Natural killer cell treated with Interleukin-12 subunit alpha and Interleukin-12 subunit beta and Interleukin-15 and Interleukin-18, amount 100 ng/mL, for 72 hours (primary cell): ENCODE results near the gene NRCAM. TPM values are rescaled to one million over a fixed set of nuclear protein-coding genes. Genes with fewer than 3 reads are reported as not detected.
"Not testable (repeated sequence)": the region's sequence is repeated elsewhere in the genome, so short reads cannot be mapped to it uniquely, and the experiment has no call there.

Experiments used
- ATAC-seq, 2 donors: fragments of 150-1000 bp; cut with Tn5 transposase in 1 of 2; sonication (Bioruptor Pico), chemical (Tn5 transposase) in 1 of 2; 2 replicates each; pipeline ENCODE4 v1.10.0; 2021
- DNase-seq: peaks from one replicate; pipeline ENCODE4 v3.0.0; 2022; ENCODE audit warnings: low spot score
- H3K27ac Mint-ChIP-seq, 2 donors: 1 replicate in 1 of 2; 2 replicates in 1 of 2; pipeline ENCODE4 v1.8.0; 2022; ENCODE audit warnings: mixed read lengths in 2 of 2, mild to moderate bottlenecking in 1 of 2, moderate library complexity in 1 of 2
- H3K27me3 Mint-ChIP-seq, 2 donors: 1 replicate in 1 of 2; 2 replicates in 1 of 2; pipeline ENCODE4 v1.8.0; 2022; ENCODE audit warnings: mixed read lengths in 2 of 2
- H3K36me3 Mint-ChIP-seq: one replicate; pipeline ENCODE4 v1.8.0; 2022; ENCODE audit warnings: mixed read lengths
- H3K4me1 Mint-ChIP-seq, 2 donors: 1 replicate in 1 of 2; 2 replicates in 1 of 2; pipeline ENCODE4 v1.8.0; 2022; ENCODE audit warnings: low read depth in 2 of 2, mixed read lengths in 2 of 2, mild to moderate bottlenecking in 1 of 2
- H3K4me3 Mint-ChIP-seq: one replicate; pipeline ENCODE4 v1.8.0; 2022; ENCODE audit warnings: mixed read lengths
- H3K9me3 Mint-ChIP-seq: 2 replicates; pipeline ENCODE4 v1.8.0; 2022; ENCODE audit warnings: mixed read lengths
- total RNA-seq, 2 donors: library from RNA; stranded (reverse); gene quantifications; one replicate each; pipeline ENCODE4 v1.2.3, GENCODE V29; 2022

Gene NRCAM
- not detected for total RNA-seq

- H3K4me3 Mint-ChIP-seq, result no peak within 1 kb of the TSS
- H3K9me3 Mint-ChIP-seq, result no peaks in the 10 kb centered on the region
- H3K4me1 Mint-ChIP-seq, result peaks cover 2 to 6% of the 10 kb centered on the region in 2 donors
- H3K36me3 Mint-ChIP-seq, result peaks cover 11% of the 10 kb centered on the region
- ATAC-seq (peak; percentile 29 to 34), DNase-seq (no peak)
- H3K27ac Mint-ChIP-seq, result no peak within 1 kb of the TSS
- H3K27me3 Mint-ChIP-seq, result peaks cover 46 to 81% of the 10 kb centered on the region in 2 donors
Observed at GRCh38 chr7:108455998-108456677, at the start of gene NRCAM. TSS of gene NRCAM (minus strand) at chr7:108456436. CDS start at chr7:108240064, 216,372 bp downstream.

GRCh38 chr7:108504576-108504975, 48.3 kb upstream of the NRCAM start:
- H3K4me1 Mint-ChIP-seq, H3K4me3 Mint-ChIP-seq, H3K27me3 Mint-ChIP-seq, H3K27ac Mint-ChIP-seq, DNase-seq, H3K9me3 Mint-ChIP-seq, H3K36me3 Mint-ChIP-seq, ATAC-seq: not testable (repeated sequence)

GRCh38 chr7:108503112-108504026, 47.1 kb upstream of the NRCAM start:
- H3K27me3 Mint-ChIP-seq, result no peaks in the 10 kb centered on the region
- H3K36me3 Mint-ChIP-seq, result peaks cover 7% of the 10 kb centered on the region
- peak overlapping the region in 1 of 2 donors; percentile 69 for H3K27ac Mint-ChIP-seq
- ATAC-seq, result no peak
- H3K4me3 Mint-ChIP-seq, result no peak overlapping the region
- H3K4me1 Mint-ChIP-seq, result peaks cover 6 to 9% of the 10 kb centered on the region in 2 donors
- H3K9me3 Mint-ChIP-seq, result no peaks in the 10 kb centered on the region
- no peak for DNase-seq

DNA sequence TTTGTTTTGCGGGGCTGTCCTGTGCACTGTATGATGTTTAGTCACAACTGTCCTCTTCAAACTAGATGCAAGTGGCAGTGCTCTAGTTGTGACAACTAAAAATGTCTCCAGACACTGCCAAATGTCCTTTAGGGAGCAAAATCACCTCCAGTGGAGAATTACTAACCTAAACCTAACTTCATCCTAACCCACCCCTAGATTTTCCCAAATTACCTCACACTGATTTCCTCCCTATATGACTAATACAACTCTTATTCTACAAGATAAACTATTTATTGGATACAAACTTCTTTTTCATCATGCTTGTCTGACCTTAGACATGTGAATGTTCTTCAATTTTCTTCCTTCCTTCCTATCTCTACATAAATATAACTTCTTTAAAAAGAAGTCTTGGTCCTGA, 43.3 kb upstream of the NRCAM start:
- no peaks in the 10 kb centered on the region for H3K9me3 Mint-ChIP-seq
- H3K4me1 Mint-ChIP-seq, result peaks cover 6 to 9% of the 10 kb centered on the region in 2 donors
- no peak overlapping the region for H3K4me3 Mint-ChIP-seq
- no peak overlapping the region for H3K27ac Mint-ChIP-seq
- DNase-seq (no peak), ATAC-seq (no peak)
- H3K27me3 Mint-ChIP-seq, result no peaks in the 10 kb centered on the region
- H3K36me3 Mint-ChIP-seq, result peaks cover 7% of the 10 kb centered on the region

DNA sequence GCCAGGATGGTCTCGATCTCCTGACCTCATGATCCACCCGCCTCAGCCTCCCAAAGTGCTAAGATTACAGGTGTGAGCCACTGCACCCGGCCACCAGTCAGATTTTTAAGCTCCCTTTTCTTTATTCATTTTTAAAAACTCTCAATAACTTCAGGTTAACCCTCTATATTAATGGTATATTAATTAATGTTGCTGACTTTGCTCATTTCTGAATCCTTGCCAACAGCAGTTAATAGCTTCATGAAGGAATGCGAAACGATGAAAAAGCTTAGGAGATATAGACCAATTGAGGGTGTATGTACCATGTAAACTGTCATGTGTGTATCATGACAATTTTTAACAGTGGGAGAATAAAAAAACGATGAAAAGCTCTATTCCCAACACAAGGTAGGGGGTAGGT, 42.2 kb upstream of the NRCAM start:
- Mint-ChIP-seq H3K27ac (no peak overlapping the region), H3K27me3 (no peaks in the 10 kb centered on the region), H3K4me3 (no peak overlapping the region), H3K36me3 (peaks cover 11% of the 10 kb centered on the region), H3K9me3 (no peaks in the 10 kb centered on the region), H3K4me1 (peaks cover 1 to 4% of the 10 kb centered on the region in 2 donors)
- no peak for ATAC-seq
- no peak for DNase-seq

- no peaks in the 10 kb centered on the region for H3K9me3 Mint-ChIP-seq
- ATAC-seq (no peak), DNase-seq (no peak)
Observed at GRCh38 chr7:108497082-108497725, 41.0 kb upstream of the NRCAM start.

DNA sequence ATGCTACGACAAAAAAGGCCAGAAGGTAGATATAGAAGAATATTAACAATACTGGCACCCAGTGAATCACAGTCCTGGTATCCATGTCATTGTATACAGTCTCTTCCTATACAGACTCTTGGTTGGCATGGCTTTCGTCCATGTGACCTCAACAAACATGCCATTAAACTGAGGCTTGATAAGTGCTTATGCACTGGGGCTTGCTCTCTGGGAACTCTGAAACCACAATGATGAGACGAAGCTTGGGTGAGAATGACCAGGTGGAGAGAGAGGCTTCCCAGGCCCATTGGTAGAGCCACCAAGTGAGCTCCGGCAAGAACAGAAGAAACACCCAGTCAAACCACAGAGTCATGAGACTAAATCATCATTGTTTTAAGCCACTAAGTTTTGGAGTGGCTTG, 36.5 kb upstream of the NRCAM start:
- DNase-seq (no peak), ATAC-seq (no peak)
- Mint-ChIP-seq H3K4me1 (peaks cover 5 to 6% of the 10 kb centered on the region in 2 donors), H3K4me3 (no peak overlapping the region), H3K9me3 (no peaks in the 10 kb centered on the region), H3K27ac (peak overlapping the region in 1 of 2 donors; percentile 34), H3K27me3 (no peaks in the 10 kb centered on the region), H3K36me3 (peaks cover 4% of the 10 kb centered on the region)

More at GRCh38 chr7:108497082-108497725, 41.0 kb upstream of the NRCAM start:
- H3K27ac Mint-ChIP-seq, result no peak overlapping the region
- peaks cover 5 to 6% of the 10 kb centered on the region in 2 donors for H3K4me1 Mint-ChIP-seq
- H3K27me3 Mint-ChIP-seq, result no peaks in the 10 kb centered on the region
- H3K4me3 Mint-ChIP-seq, result no peak overlapping the region
- peaks cover 11% of the 10 kb centered on the region for H3K36me3 Mint-ChIP-seq

- Mint-ChIP-seq H3K27ac (no peak overlapping the region), H3K36me3 (peaks cover 4% of the 10 kb centered on the region), H3K4me1 (peaks cover 5 to 6% of the 10 kb centered on the region in 2 donors), H3K4me3 (no peak overlapping the region), H3K9me3 (no peaks in the 10 kb centered on the region), H3K27me3 (no peaks in the 10 kb centered on the region)
- ATAC-seq, result no peak
- no peak for DNase-seq
Observed at GRCh38 chr7:108488768-108489538, 32.7 kb upstream of the NRCAM start.

DNA sequence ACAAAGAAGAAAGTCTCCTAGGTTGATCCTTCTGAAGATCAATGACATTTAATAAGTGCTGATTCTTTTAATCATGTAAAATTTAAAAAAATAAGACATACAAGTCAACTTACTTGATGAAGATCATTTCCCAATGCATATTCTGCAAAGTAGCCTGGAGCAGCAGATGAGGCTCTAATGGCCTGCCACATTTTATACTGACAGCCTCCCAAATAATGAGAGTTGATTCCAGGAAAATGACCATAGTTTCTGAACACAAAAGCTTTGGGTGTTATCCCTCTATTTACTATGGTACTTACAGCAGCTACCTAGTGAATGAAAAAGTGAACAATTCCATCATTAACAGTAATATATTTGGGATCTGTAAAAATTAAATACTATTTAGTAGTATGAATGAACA, 31.4 kb upstream of the NRCAM start:
- Mint-ChIP-seq H3K4me3 (no peak overlapping the region), H3K9me3 (no peaks in the 10 kb centered on the region), H3K36me3 (peaks cover 4% of the 10 kb centered on the region), H3K27ac (no peak overlapping the region), H3K27me3 (no peaks in the 10 kb centered on the region), H3K4me1 (peaks cover under 1% of the 10 kb centered on the region in 2 donors)
- ATAC-seq (no peak), DNase-seq (no peak)

- peaks cover 4% of the 10 kb centered on the region for H3K36me3 Mint-ChIP-seq
- no peaks in the 10 kb centered on the region for H3K27me3 Mint-ChIP-seq
- no peak for DNase-seq
- no peaks in the 10 kb centered on the region for H3K9me3 Mint-ChIP-seq
- H3K27ac Mint-ChIP-seq, result no peak overlapping the region
- no peaks in the 10 kb centered on the region for H3K4me1 Mint-ChIP-seq
- no peak for ATAC-seq
- H3K4me3 Mint-ChIP-seq, result no peak overlapping the region
Observed at GRCh38 chr7:108486291-108486966, 30.2 kb upstream of the NRCAM start.

- Mint-ChIP-seq H3K9me3 (no peaks in the 10 kb centered on the region), H3K4me3 (no peak overlapping the region), H3K27me3 (no peaks in the 10 kb centered on the region), H3K4me1 (no peaks in the 10 kb centered on the region), H3K36me3 (peaks cover 4% of the 10 kb centered on the region), H3K27ac (no peak overlapping the region)
- DNase-seq (no peak), ATAC-seq (no peak)
Observed at GRCh38 chr7:108484137-108484536, 27.9 kb upstream of the NRCAM start.

DNA sequence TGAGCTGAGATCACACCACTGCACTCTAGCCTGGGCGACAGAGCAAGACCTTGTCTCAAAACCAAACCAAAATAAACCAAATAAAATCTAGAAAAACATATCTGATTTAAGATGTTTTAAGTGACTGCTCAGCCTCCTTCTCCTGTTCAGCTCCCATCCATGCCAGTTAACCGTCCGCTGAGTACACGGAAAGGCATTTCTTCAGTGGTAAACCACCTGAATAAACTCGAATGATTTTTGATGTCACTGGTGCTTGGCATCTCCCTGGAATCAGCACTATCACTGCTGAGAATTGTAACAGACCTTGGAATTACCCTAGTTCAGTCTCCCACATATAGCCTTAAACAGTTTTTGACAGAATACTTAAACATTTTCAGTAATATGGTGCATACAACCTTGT, 24.1 kb upstream of the NRCAM start:
- H3K4me3 Mint-ChIP-seq, result no peak overlapping the region
- ATAC-seq (no peak), DNase-seq (no peak)
- H3K4me1 Mint-ChIP-seq, result no peaks in the 10 kb centered on the region
- H3K27me3 Mint-ChIP-seq, result no peaks in the 10 kb centered on the region
- peaks cover 9% of the 10 kb centered on the region for H3K36me3 Mint-ChIP-seq
- no peak overlapping the region for H3K27ac Mint-ChIP-seq
- H3K9me3 Mint-ChIP-seq, result no peaks in the 10 kb centered on the region

GRCh38 chr7:108479751-108480150, 23.5 kb upstream of the NRCAM start:
- H3K9me3 Mint-ChIP-seq, result no peaks in the 10 kb centered on the region
- DNase-seq, result no peak
- no peak overlapping the region for H3K4me3 Mint-ChIP-seq
- H3K4me1 Mint-ChIP-seq, result no peaks in the 10 kb centered on the region
- no peaks in the 10 kb centered on the region for H3K27me3 Mint-ChIP-seq
- H3K27ac Mint-ChIP-seq, result no peak overlapping the region
- peaks cover 9% of the 10 kb centered on the region for H3K36me3 Mint-ChIP-seq
- ATAC-seq, result no peak
